Panc1 (cell line): ENCODE data around the gene ZMYM3. TPM values are rescaled to one million over a fixed set of nuclear protein-coding genes. Genes with fewer than 3 reads are reported as not detected.

ENCODE experiments used
- total RNA-seq: library from RNA; stranded (reverse); gene quantifications from one replicate; pipeline ENCODE4 v1.2.1, GENCODE V29; 2021; ENCODE audit not compliant: unreplicated experiment

Gene ZMYM3
- total RNA-seq, 1 experiment from 2014 or later: 40.2 TPM

Other genes with a start within 250 kb of the ZMYM3 start
- gene SNX12, start 185.8 kb downstream of the ZMYM3 start, total RNA-seq: 117 TPM
- gene FOXO4, start 158.3 kb downstream of the ZMYM3 start, total RNA-seq: 2.9 TPM
- not detected for gene CXorf65, start 147.4 kb downstream of the ZMYM3 start, total RNA-seq
- 0.28 TPM for gene IL2RG, start 142.6 kb downstream of the ZMYM3 start, total RNA-seq
- gene MED12, start 135.5 kb downstream of the ZMYM3 start, total RNA-seq: 42.0 TPM
- gene NLGN3, start 109.3 kb downstream of the ZMYM3 start, total RNA-seq: 0.28 TPM
- gene GJB1, start 30.9 kb downstream of the ZMYM3 start, total RNA-seq: 0.28 TPM
- gene NONO, start 29.5 kb upstream of the ZMYM3 start, total RNA-seq: 527 TPM
- gene ITGB1BP2, start 47.6 kb upstream of the ZMYM3 start, total RNA-seq: 1.4 TPM
- gene TAF1, start 112.2 kb upstream of the ZMYM3 start, total RNA-seq: 38.3 TPM